Mesendoderm (in vitro differentiated cells): ENCODE measurements around the gene FTO.
"Not testable (repeated sequence)": the region's sequence is repeated elsewhere in the genome, so short reads cannot be mapped to it uniquely, and the experiment has no call there.

Experiments
- DNase-seq: peaks from one replicate; pipeline ENCODE4 v3.0.0; 2013
- H2AK5ac ChIP-seq: 2 replicates; pipeline ENCODE4 v1.6.1; 2013; ENCODE audit warnings: low read length, inconsistent platforms
- H2BK120ac ChIP-seq: 2 replicates; pipeline ENCODE4 v1.6.1; 2013; ENCODE audit warnings: low read depth, mild to moderate bottlenecking, low read length, moderate library complexity, mixed read lengths
- H2BK15ac ChIP-seq: replicated peaks from 2 replicates; pipeline ENCODE4 v1.6.1; 2013; ENCODE audit warnings: low read depth, mild to moderate bottlenecking, moderate library complexity
- H2BK5ac ChIP-seq: 2 replicates; pipeline ENCODE4 v1.6.1; 2013; ENCODE audit warnings: low read length, inconsistent platforms
- H3K18ac ChIP-seq: 2 replicates; pipeline ENCODE4 v1.6.1; 2013; ENCODE audit warnings: mild to moderate bottlenecking, low read length, mixed read lengths
- H3K23ac ChIP-seq: one replicate; pipeline ENCODE4 v1.6.1; 2013; ENCODE audit warnings: low read length
- H3K27ac ChIP-seq: 2 replicates; pipeline ENCODE4 v1.5.1; 2013; ENCODE audit warnings: low read depth, mild to moderate bottlenecking, inconsistent platforms, low read length, moderate library complexity
- H3K27me3 ChIP-seq: 2 replicates; pipeline ENCODE4 v1.6.1; 2013; ENCODE audit warnings: low read length, control low read depth, mild to moderate bottlenecking, inconsistent platforms; ENCODE audit not compliant: insufficient read depth, poor library complexity
- H3K36me3 ChIP-seq: 2 replicates; pipeline ENCODE4 v1.6.1; 2013; ENCODE audit warnings: low read length, inconsistent platforms; ENCODE audit not compliant: control insufficient read depth, insufficient read depth
- H3K4ac ChIP-seq: one replicate; pipeline ENCODE4 v1.6.1; 2013; ENCODE audit warnings: low read depth, mild to moderate bottlenecking, low read length, moderate library complexity
- H3K4me1 ChIP-seq: 2 replicates; pipeline ENCODE4 v1.6.1; 2013; ENCODE audit warnings: low read depth, low read length, inconsistent platforms; ENCODE audit not compliant: control insufficient read depth
- H3K4me2 ChIP-seq: 2 replicates; pipeline ENCODE4 v1.6.1; 2013; ENCODE audit warnings: low read length
- H3K4me3 ChIP-seq: 2 replicates; pipeline ENCODE4 v1.5.1; 2013; ENCODE audit warnings: mild to moderate bottlenecking, low read length
- H3K56ac ChIP-seq: one replicate; pipeline ENCODE4 v1.6.1; 2013; ENCODE audit warnings: low read length
- H3K79me1 ChIP-seq: 2 replicates; pipeline ENCODE4 v1.6.1; 2013; ENCODE audit warnings: low read length, inconsistent platforms
- H3K79me2 ChIP-seq: 2 replicates; pipeline ENCODE4 v1.6.1; 2013; ENCODE audit warnings: mild to moderate bottlenecking, low read length; ENCODE audit not compliant: control insufficient read depth, insufficient read depth
- H3K9ac ChIP-seq: 2 replicates; pipeline ENCODE4 v1.6.1; 2013; ENCODE audit warnings: low read length, inconsistent platforms
- H4K5ac ChIP-seq: one replicate; pipeline ENCODE4 v1.6.1; 2013; ENCODE audit warnings: low read length
- H4K8ac ChIP-seq: one replicate; pipeline ENCODE4 v1.6.1; 2013; ENCODE audit warnings: low read depth, mild to moderate bottlenecking, control low read depth, low read length, moderate library complexity
- WGBS: extraction: QIAGEN DNeasy Blood & Tissue Kit; methylation state at CpG from one replicate; pipeline ENCODE4 v1.1.7; 2013; ENCODE audit warnings: low lambda C conversion rate, missing lambda C conversion rate; ENCODE audit not compliant: insufficient coverage; ENCODE audit errors: extremely low coverage; 5-methylcytosine and 5-hydroxymethylcytosine counted together

FTO gene

DNA sequence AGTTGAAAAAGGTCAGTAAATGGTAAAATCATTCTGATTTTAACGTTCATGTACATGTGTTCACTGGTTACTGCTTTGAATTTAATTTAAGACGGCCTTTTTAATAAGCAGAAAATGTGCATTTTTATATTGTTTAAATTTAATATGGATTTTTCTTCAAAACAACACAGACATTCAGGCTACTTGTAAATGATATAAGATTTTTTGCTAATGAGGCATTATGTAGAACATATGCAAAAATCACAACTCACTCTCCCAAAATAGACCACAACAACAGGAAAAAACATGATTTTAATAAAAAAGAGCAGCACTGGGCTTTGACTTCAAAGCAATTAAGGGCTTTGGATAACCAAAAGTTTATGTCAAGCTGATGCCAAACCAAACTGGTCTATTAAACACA is 22.6 kb upstream of the FTO start:
- H3K23ac ChIP-seq = no peak overlapping the region
- no CpG with 5 or more reads among the region's 2 CpGs for whole genome bisulfite sequencing
- no peak overlapping the region for H2AK5ac ChIP-seq

DNA sequence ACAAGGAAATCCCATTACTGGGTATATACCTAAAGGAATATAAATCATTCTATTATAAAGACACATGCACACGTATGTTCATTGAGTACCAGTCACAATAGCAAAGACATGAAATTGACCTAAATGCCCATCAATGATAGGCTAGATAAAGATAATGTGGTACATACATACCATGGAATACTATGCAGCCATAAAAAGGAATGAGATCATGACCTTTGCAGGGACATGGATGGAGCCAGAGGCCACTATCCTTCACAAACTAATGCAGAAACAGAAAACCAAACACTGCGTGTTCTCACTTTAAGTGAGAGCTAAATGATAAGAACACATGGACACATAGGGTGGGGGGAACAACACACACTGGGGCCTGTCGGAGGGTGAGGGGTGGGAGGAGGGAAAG is 18.6 kb upstream of the FTO start:
- H3K79me1 ChIP-seq, H2BK5ac ChIP-seq, H3K56ac ChIP-seq, H3K4me1 ChIP-seq, H2AK5ac ChIP-seq, H2BK120ac ChIP-seq, H4K8ac ChIP-seq, H3K18ac ChIP-seq, H2BK15ac ChIP-seq, DNase-seq, H3K9ac ChIP-seq, H3K4me3 ChIP-seq, H3K36me3 ChIP-seq, H3K4me2 ChIP-seq, H3K23ac ChIP-seq, H3K4ac ChIP-seq, H4K5ac ChIP-seq, H3K27ac ChIP-seq, H3K79me2 ChIP-seq, H3K27me3 ChIP-seq: not testable (repeated sequence)
- no CpG with 5 or more reads among the region's 3 CpGs for WGBS

More for the DNA sequence above, 22.6 kb upstream of the FTO start:
- no peak overlapping the region for H4K5ac ChIP-seq
- no peak overlapping the region for H2BK15ac ChIP-seq
- no peak overlapping the region for H3K4ac ChIP-seq
- H3K4me2 ChIP-seq = no peak overlapping the region
- no peak for DNase-seq
- H3K4me3 ChIP-seq = no peak overlapping the region
- H3K56ac ChIP-seq = no peak overlapping the region
- no peak overlapping the region for H3K27ac ChIP-seq
- H3K36me3 ChIP-seq = no peaks in the 10 kb centered on the region
- H3K79me2 ChIP-seq = no peaks in the 10 kb centered on the region
- H4K8ac ChIP-seq = no peak overlapping the region
- H3K79me1 ChIP-seq = no peaks in the 10 kb centered on the region
- H2BK5ac ChIP-seq = no peak overlapping the region
- H3K18ac ChIP-seq = no peak overlapping the region
- H3K27me3 ChIP-seq = no peaks in the 10 kb centered on the region
- no peak overlapping the region for H3K9ac ChIP-seq
- H2BK120ac ChIP-seq = no peak overlapping the region
- H3K4me1 ChIP-seq = no peaks in the 10 kb centered on the region

GRCh38 chr16:53686710-53687109 is 17.2 kb upstream of the FTO start:
- Histone ChIP-seq H3K79me2 (no peaks in the 10 kb centered on the region), H3K79me1 (no peaks in the 10 kb centered on the region), H3K27ac (no peak overlapping the region), H3K23ac (no peak overlapping the region), H3K27me3 (no peaks in the 10 kb centered on the region), H3K36me3 (no peaks in the 10 kb centered on the region), H4K5ac (no peak overlapping the region), H3K18ac (no peak overlapping the region), H3K4me1 (no peaks in the 10 kb centered on the region), H3K4me3 (no peak overlapping the region), H3K4ac (no peak overlapping the region), H3K4me2 (no peak overlapping the region), H2BK120ac (no peak overlapping the region), H2BK5ac (no peak overlapping the region), H2AK5ac (no peak overlapping the region), H2BK15ac (no peak overlapping the region), H3K56ac (no peak overlapping the region), H4K8ac (no peak overlapping the region), H3K9ac (no peak overlapping the region)
- no CpG with 5 or more reads among the region's 3 CpGs for WGBS
- no peak for DNase-seq

- no peak overlapping the region for H4K5ac ChIP-seq
- no peaks in the 10 kb centered on the region for H3K36me3 ChIP-seq
These were observed 14.3 kb upstream of the FTO start for GRCh38 chr16:53689636-53690035.

DNA sequence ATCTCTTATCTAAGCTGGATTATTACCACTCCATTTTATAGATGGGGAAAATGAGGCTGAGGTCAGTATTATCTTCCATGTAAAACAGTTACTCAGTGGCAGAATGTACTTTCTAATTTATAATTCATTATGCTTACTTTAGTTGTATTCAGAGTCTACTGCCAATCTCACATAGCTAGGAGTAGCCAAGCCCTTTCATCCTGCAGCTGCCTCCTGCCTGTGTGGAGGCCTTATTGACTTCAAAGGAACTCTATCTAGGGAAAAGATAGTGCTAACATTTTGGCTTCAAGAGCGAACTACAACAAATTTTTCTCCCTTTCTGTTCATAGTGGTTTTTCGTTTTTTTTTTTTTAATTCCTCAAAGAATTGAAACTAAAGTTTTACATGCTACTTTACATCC is 13.2 kb upstream of the FTO start:
- H3K4me3 ChIP-seq = no peak overlapping the region
- H2BK120ac ChIP-seq = no peak overlapping the region
- H4K5ac ChIP-seq = no peak overlapping the region
- H3K79me2 ChIP-seq = no peaks in the 10 kb centered on the region
- DNase-seq = no peak
- H3K4ac ChIP-seq = no peak overlapping the region
- no peaks in the 10 kb centered on the region for H3K4me1 ChIP-seq
- H3K36me3 ChIP-seq = no peaks in the 10 kb centered on the region
- no peak overlapping the region for H3K27ac ChIP-seq
- no peak overlapping the region for H3K4me2 ChIP-seq
- no peak overlapping the region for H3K56ac ChIP-seq
- no CpG with 5 or more reads among the region's 2 CpGs for WGBS
- H3K9ac ChIP-seq = no peak overlapping the region
- no peak overlapping the region for H4K8ac ChIP-seq
- no peak overlapping the region for H3K18ac ChIP-seq
- H3K23ac ChIP-seq = no peak overlapping the region
- H3K79me1 ChIP-seq = no peaks in the 10 kb centered on the region
- no peak overlapping the region for H2BK5ac ChIP-seq
- no peak overlapping the region for H2AK5ac ChIP-seq
- H2BK15ac ChIP-seq = no peak overlapping the region
- no peaks in the 10 kb centered on the region for H3K27me3 ChIP-seq

More at GRCh38 chr16:53689636-53690035, 14.3 kb upstream of the FTO start:
- H2BK5ac ChIP-seq = no peak overlapping the region
- no peaks in the 10 kb centered on the region for H3K27me3 ChIP-seq
- H3K56ac ChIP-seq = no peak overlapping the region
- no CpG with 5 or more reads among the region's 3 CpGs for WGBS
- H3K18ac ChIP-seq = no peak overlapping the region
- H2BK15ac ChIP-seq = no peak overlapping the region
- H3K27ac ChIP-seq = no peak overlapping the region
- H2BK120ac ChIP-seq = no peak overlapping the region
- H3K79me2 ChIP-seq = no peaks in the 10 kb centered on the region
- H3K79me1 ChIP-seq = no peaks in the 10 kb centered on the region
- no peaks in the 10 kb centered on the region for H3K4me1 ChIP-seq
- no peak overlapping the region for H4K8ac ChIP-seq
- DNase-seq = no peak
- no peak overlapping the region for H3K4ac ChIP-seq
- H3K4me2 ChIP-seq = no peak overlapping the region
- H2AK5ac ChIP-seq = no peak overlapping the region
- H3K4me3 ChIP-seq = no peak overlapping the region
- H3K23ac ChIP-seq = no peak overlapping the region
- H3K9ac ChIP-seq = no peak overlapping the region

DNA sequence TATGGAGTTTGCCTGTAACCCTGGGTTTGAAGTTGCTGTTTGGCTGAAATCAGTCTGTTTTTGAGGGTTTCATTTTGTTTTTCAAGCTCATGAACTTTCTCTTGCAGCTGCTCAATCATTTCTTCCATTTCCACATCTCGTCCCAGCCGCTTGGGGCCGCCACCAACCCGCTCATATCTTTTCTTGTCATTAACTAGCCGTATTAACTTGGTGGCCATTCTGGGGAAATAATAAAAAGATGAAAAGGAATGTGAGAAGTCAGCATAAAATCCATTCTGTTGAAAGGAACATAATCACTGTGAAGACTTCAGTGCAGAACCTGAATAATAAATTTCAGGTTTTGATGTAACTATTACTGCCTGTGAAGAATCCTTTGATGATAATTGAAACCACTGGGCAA is 11.8 kb upstream of the FTO start:
- H3K79me1 ChIP-seq = no peaks in the 10 kb centered on the region
- H3K56ac ChIP-seq = no peak overlapping the region
- H4K5ac ChIP-seq = no peak overlapping the region
- no peaks in the 10 kb centered on the region for H3K27me3 ChIP-seq
- no peaks in the 10 kb centered on the region for H3K4me1 ChIP-seq
- H2BK5ac ChIP-seq = no peak overlapping the region
- H3K18ac ChIP-seq = no peak overlapping the region
- no peaks in the 10 kb centered on the region for H3K36me3 ChIP-seq
- no CpG with 5 or more reads among the region's 5 CpGs for WGBS
- no peak overlapping the region for H2BK15ac ChIP-seq
- no peak overlapping the region for H2AK5ac ChIP-seq
- H3K4ac ChIP-seq = no peak overlapping the region
- H3K9ac ChIP-seq = no peak overlapping the region
- H4K8ac ChIP-seq = no peak overlapping the region
- no peak overlapping the region for H3K27ac ChIP-seq
- no peak overlapping the region for H3K4me2 ChIP-seq
- no peaks in the 10 kb centered on the region for H3K79me2 ChIP-seq
- peak; percentile 55 for DNase-seq
- no peak overlapping the region for H3K23ac ChIP-seq
- H2BK120ac ChIP-seq = no peak overlapping the region
- H3K4me3 ChIP-seq = no peak overlapping the region
